Stomach (tissue), 9 donors: ENCODE data around the gene SLC22A15. TPM values are rescaled to one million over a fixed set of nuclear protein-coding genes. Genes with fewer than 3 reads are reported as not detected.

Source experiments
- DNase-seq, 2 donors: peaks; one replicate each; pipeline versions ENCODE4 v3.0.0 to v3.0.0-alpha.2; 2013 to 2019
- H3K27ac ChIP-seq, 5 donors: fragments of 200-600 bp in 4 of 5; sonication (generic) in 4 of 5; one replicate each; pipeline ENCODE4 v1.5.1; 2013 to 2019; ENCODE audit warnings: mild to moderate bottlenecking in 1 of 5, moderate library complexity in 1 of 5
- H3K27me3 ChIP-seq, 3 donors: fragments of 200-600 bp; sonication (generic); one replicate each; pipeline ENCODE4 v1.5.1; 2017 to 2019; ENCODE audit warnings: mixed run types in 1 of 3
- H3K36me3 ChIP-seq, 4 donors: fragments of 200-600 bp; sonication (generic); 1 replicate in 3 of 4; 2 replicates in 1 of 4; pipeline ENCODE4 v1.5.1; 2016 to 2019
- H3K4me1 ChIP-seq, 4 donors: fragments of 200-600 bp; sonication (generic); one replicate each; pipeline ENCODE4 v1.5.1; 2016 to 2019
- H3K4me3 ChIP-seq, 4 donors: fragments of 200-600 bp; sonication (generic) in 3 of 4; one replicate each; pipeline ENCODE4 v1.5.1; 2016 to 2019; ENCODE audit warnings: mild to moderate bottlenecking in 1 of 4
- H3K9me3 ChIP-seq, 4 donors: fragments of 200-600 bp; sonication (generic); one replicate each; pipeline ENCODE4 v1.5.1; 2016 to 2019
- EP300 ChIP-seq: sonication (generic); formaldehyde crosslinking; IDR thresholded peaks from one replicate; pipeline ENCODE4 v1.6.1; 2017; ENCODE audit warnings: antibody characterized with exemption
- POLR2A ChIP-seq, 4 donors: fragments of 450-650 bp; IDR thresholded peaks; one replicate each; pipeline ENCODE4 v1.6.1; 2016; ENCODE audit warnings: antibody characterized with exemption in 4 of 4, control low read depth in 2 of 4, mild to moderate bottlenecking in 1 of 4, moderate library complexity in 1 of 4
- POLR2AphosphoS5 ChIP-seq, 3 donors: sonication (generic); formaldehyde crosslinking; IDR thresholded peaks; one replicate each; pipeline ENCODE4 v1.6.1; 2016; ENCODE audit warnings: antibody characterized with exemption in 3 of 3
- WGBS, 5 donors: extraction: QIAGEN DNeasy Blood & Tissue Kit in 3 of 5; methylation state at CpG; one replicate each; pipeline versions ENCODE4 v1.1.5 to v1.1.7; 2013 to 2018; 5-methylcytosine and 5-hydroxymethylcytosine counted together
- intact Hi-C: fragments of 100-400 bp; cut with DNase I; formaldehyde crosslinking; loops from one replicate; pipeline ENCODE4 v1.15.1; 2023; ENCODE audit warnings: low total_unique reads
- polyA plus RNA-seq, 3 donors: library from polyadenylated mRNA; stranded (reverse); fragments of 200-250 nt; gene quantifications; one replicate each; pipeline ENCODE4 v1.2.3, GENCODE V29; 2013
- total RNA-seq, 5 donors: library from RNA; depleted of rRNA; stranded (reverse); fragments of >200 nt; gene quantifications; one replicate each; pipeline versions ENCODE4 v1.1.0 to v1.2.3, GENCODE V29; 2014 to 2016
- TF ChIP-seq, protein P1 (sequence below), 7 experiments: fragments of 450-650 bp in 4 of 7; fragments of 200-600 bp in 3 of 7; sonication (generic) in 3 of 7; IDR thresholded peaks; one replicate each; pipeline ENCODE4 v1.5.1; 2016 to 2019; ENCODE audit warnings: antibody characterized with exemption in 7 of 7, control low read depth in 2 of 7, mild to moderate bottlenecking in 1 of 7
- donor health status: healthy with polysubstance abuse.
- donor health status: Bipolar disorder and iron deficiency.
- donor health status: healthy.

SLC22A15 gene
- total and polyA plus RNA-seq, 8 donors: 0.29 to 9.8 (median 3.3) TPM

DNA sequence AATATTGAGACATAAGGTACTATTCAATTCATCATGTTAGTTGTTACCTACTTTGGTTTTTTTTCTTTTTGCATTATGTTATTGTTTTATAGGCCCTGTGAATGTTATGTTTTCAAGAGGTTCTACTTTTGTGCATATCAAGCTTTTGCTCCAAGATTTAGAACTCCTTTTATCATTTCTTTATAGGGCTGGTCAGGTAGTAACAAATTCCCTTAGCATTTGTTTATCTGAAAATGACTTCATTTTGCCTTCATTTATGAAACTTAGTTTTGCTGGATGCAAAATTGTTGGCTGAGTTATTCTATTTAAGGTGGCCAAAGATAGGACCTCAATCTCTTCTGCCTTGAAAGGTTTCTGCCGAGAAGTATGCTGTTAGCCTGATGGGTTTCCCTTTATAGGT lies 113.6 kb downstream of the SLC22A15 start:
- intact Hi-C loops: no loop called here
- 89 to 99% (median 94%) methylated on average over 1 of the region's 1 CpG for WGBS, 5 donors
- H3K27ac ChIP-seq: no peak overlapping the region
- TF ChIP-seq POLR2AphosphoS5 (IDR thresholded peaks at IDR 0.05): no peak
- TF ChIP-seq, protein P1, sequence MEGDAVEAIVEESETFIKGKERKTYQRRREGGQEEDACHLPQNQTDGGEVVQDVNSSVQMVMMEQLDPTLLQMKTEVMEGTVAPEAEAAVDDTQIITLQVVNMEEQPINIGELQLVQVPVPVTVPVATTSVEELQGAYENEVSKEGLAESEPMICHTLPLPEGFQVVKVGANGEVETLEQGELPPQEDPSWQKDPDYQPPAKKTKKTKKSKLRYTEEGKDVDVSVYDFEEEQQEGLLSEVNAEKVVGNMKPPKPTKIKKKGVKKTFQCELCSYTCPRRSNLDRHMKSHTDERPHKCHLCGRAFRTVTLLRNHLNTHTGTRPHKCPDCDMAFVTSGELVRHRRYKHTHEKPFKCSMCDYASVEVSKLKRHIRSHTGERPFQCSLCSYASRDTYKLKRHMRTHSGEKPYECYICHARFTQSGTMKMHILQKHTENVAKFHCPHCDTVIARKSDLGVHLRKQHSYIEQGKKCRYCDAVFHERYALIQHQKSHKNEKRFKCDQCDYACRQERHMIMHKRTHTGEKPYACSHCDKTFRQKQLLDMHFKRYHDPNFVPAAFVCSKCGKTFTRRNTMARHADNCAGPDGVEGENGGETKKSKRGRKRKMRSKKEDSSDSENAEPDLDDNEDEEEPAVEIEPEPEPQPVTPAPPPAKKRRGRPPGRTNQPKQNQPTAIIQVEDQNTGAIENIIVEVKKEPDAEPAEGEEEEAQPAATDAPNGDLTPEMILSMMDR (IDR thresholded peaks at IDR 0.05): no peak
- no peak for TF ChIP-seq POLR2A (IDR thresholded peaks at IDR 0.05)
- no peak for TF ChIP-seq EP300
- H3K9me3 ChIP-seq: peaks cover 0 to 41% (median 24%) of the 10 kb centered on the region in 4 donors
- H3K4me3 ChIP-seq: no peak overlapping the region
- no peaks in the 10 kb centered on the region for H3K4me1 ChIP-seq
- H3K27me3 ChIP-seq: no peaks in the 10 kb centered on the region
- no peaks in the 10 kb centered on the region for H3K36me3 ChIP-seq
- no peak for DNase-seq

DNA sequence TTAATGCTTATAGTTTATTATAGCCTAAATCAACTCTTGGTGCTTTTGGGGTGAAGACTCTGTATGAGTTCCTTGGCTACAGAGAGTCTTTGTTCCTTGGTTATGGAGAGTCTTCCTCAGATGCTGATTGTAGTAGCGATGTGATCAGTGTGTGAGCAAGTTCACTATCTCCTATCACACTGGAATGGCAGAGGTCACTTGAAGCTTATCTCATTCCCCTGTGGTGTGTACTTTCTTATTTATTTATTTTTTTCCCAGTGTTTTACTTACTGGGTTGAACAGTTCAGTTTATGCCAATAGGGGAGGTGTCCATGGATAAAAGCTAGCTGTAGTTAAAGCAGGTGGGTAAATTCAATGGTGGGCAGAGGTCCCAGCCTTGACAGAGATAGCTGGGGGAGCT lies 114.8 kb downstream of the SLC22A15 start:
- Histone ChIP-seq H3K27ac (no peak overlapping the region), H3K27me3 (no peaks in the 10 kb centered on the region), H3K36me3 (no peaks in the 10 kb centered on the region), H3K4me3 (no peak overlapping the region), H3K4me1 (no peaks in the 10 kb centered on the region), H3K9me3 (peaks cover 0 to 53% (median 29%) of the 10 kb centered on the region in 4 donors)
- DNase-seq: no peak
- TF ChIP-seq POLR2A (IDR thresholded peaks at IDR 0.05): no peak
- TF ChIP-seq, protein P1 (IDR thresholded peaks at IDR 0.05): no peak
- no peak for TF ChIP-seq EP300
- TF ChIP-seq POLR2AphosphoS5 (IDR thresholded peaks at IDR 0.05): no peak
- WGBS, 5 donors: 35 to 69% (median 48%) methylated on average over 1 of the region's 1 CpG
- intact Hi-C loops: no loop called here

GRCh38 chr1:116092752-116093489 lies 116.6 kb downstream of the SLC22A15 start:
- no peak for TF ChIP-seq POLR2AphosphoS5 (IDR thresholded peaks at IDR 0.05)
- TF ChIP-seq POLR2A (IDR thresholded peaks at IDR 0.05): no peak
- TF ChIP-seq EP300: no peak
- TF ChIP-seq, protein P1 (IDR thresholded peaks at IDR 0.05): no peak
- no peak overlapping the region for H3K4me3 ChIP-seq
- no peaks in the 10 kb centered on the region for H3K27me3 ChIP-seq
- H3K36me3 ChIP-seq: no peaks in the 10 kb centered on the region
- intact Hi-C loops: no loop called here
- H3K27ac ChIP-seq: peak overlapping the region in 1 of 5 donors; percentile 57
- H3K9me3 ChIP-seq: peaks cover 0 to 56% (median 30%) of the 10 kb centered on the region in 4 donors
- peak in 1 of 2 donors; percentile 15 for DNase-seq
- no peaks in the 10 kb centered on the region for H3K4me1 ChIP-seq
- WGBS, 5 donors: 40 to 53% (median 49%) methylated on average over 3 of the region's 3 CpGs

DNA sequence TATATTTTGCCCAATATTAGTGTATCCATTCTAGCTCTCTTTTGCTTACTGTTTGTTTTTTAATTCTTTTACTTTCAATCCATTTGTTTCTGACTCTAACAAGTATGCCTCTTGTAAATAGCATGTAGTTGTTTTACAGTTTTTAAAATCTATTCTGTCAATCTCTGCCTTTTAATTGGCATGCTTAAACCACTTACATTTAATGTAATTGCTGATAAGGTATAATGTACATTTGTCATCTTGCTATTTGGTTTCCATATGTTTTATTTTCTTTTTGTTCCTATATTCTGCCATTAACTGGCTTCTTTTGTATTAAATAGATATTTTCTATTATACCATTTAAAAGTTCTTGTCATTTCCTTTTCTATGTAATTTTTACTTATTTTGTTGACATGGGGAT lies 118.7 kb downstream of the SLC22A15 start:
- Histone ChIP-seq H3K27me3 (no peaks in the 10 kb centered on the region), H3K27ac (no peak overlapping the region), H3K4me1 (no peaks in the 10 kb centered on the region), H3K36me3 (no peaks in the 10 kb centered on the region), H3K4me3 (no peak overlapping the region), H3K9me3 (peaks cover 0 to 40% (median 17%) of the 10 kb centered on the region in 4 donors)
- no peak for DNase-seq
- intact Hi-C loops: no loop called here
- TF ChIP-seq POLR2A (IDR thresholded peaks at IDR 0.05): no peak
- TF ChIP-seq, protein P1 (IDR thresholded peaks at IDR 0.05): no peak
- TF ChIP-seq EP300: no peak
- no peak for TF ChIP-seq POLR2AphosphoS5 (IDR thresholded peaks at IDR 0.05)
